HL-60 (cell line): Measurements from ENCODE around the gene SMC1B.
"Not testable (repeated sequence)": the region's sequence is repeated elsewhere in the genome, so short reads cannot be mapped to it uniquely, and the experiment has no call there.

Experiments used
- DNase-seq, 2 experiments: peaks; one replicate each; pipeline ENCODE4 v3.0.0-alpha.2; 2010 to 2020; ENCODE audit warnings: low read depth in 1 of 2, low spot score in 1 of 2
- H3K27ac ChIP-seq: fragments of 250-450 bp; sonication (Bioruptor Pico); replicated peaks from 2 replicates; pipeline ENCODE4 v1.5.1; 2020; ENCODE audit warnings: mild to moderate bottlenecking, moderate library complexity
- H3K27me3 ChIP-seq: fragments of 250-450 bp; sonication (Bioruptor Pico); 2 replicates; pipeline ENCODE4 v1.5.1; 2021; ENCODE audit warnings: mild to moderate bottlenecking, moderate library complexity; ENCODE audit not compliant: insufficient read depth, poor library complexity, severe bottlenecking
- H3K4me3 ChIP-seq: replicated peaks from 2 replicates; pipeline ENCODE4 v1.5.1; 2011; ENCODE audit warnings: mild to moderate bottlenecking, control low read depth, low read length; ENCODE audit not compliant: insufficient read depth
- GABPA ChIP-seq: IDR thresholded peaks from 2 replicates; pipeline ENCODE4 v1.6.1; 2012; ENCODE audit warnings: low read depth
- POLR2AphosphoS5 ChIP-seq: IDR thresholded peaks from 2 replicates; pipeline ENCODE4 v1.6.1; 2012; ENCODE audit warnings: low read depth
- SPI1 ChIP-seq: IDR thresholded peaks from 2 replicates; pipeline ENCODE4 v1.6.1; 2012; ENCODE audit warnings: low read depth, mild to moderate bottlenecking, borderline replicate concordance
- TF ChIP-seq, protein P1 (sequence below): IDR thresholded peaks from 2 replicates; pipeline ENCODE4 v1.6.1; 2012; ENCODE audit warnings: low read depth; ENCODE audit not compliant: insufficient replicate concordance
- TF ChIP-seq, protein P2 (sequence below): IDR thresholded peaks from one replicate; pipeline ENCODE4 v1.5.1; 2011; ENCODE audit warnings: low read length, control low read depth, inconsistent platforms; ENCODE audit not compliant: insufficient read depth

The SMC1B gene

DNA sequence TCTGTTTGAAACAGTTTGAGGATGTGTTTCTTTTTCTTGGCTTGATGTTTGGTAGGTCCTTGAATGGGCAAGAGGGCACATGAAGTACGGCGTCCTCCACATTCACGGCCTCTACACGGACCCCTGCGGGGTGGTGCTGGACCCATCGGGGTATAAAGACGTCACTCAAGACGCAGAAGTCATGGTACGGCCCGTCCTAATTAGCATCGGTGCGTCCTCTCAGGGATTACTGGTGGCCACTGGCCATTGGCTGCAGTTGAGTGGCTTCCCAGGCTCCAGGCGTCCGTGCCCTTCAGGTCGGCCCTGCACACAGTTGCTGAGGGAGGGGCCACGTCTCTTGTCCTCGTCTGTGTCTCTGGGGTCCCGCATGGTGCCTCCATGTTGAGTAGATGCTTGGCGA is 82.9 kb downstream of the SMC1B start:
- TF ChIP-seq SPI1 (no peak), GABPA (no peak), POLR2AphosphoS5 (no peak)
- TF ChIP-seq, protein P1, sequence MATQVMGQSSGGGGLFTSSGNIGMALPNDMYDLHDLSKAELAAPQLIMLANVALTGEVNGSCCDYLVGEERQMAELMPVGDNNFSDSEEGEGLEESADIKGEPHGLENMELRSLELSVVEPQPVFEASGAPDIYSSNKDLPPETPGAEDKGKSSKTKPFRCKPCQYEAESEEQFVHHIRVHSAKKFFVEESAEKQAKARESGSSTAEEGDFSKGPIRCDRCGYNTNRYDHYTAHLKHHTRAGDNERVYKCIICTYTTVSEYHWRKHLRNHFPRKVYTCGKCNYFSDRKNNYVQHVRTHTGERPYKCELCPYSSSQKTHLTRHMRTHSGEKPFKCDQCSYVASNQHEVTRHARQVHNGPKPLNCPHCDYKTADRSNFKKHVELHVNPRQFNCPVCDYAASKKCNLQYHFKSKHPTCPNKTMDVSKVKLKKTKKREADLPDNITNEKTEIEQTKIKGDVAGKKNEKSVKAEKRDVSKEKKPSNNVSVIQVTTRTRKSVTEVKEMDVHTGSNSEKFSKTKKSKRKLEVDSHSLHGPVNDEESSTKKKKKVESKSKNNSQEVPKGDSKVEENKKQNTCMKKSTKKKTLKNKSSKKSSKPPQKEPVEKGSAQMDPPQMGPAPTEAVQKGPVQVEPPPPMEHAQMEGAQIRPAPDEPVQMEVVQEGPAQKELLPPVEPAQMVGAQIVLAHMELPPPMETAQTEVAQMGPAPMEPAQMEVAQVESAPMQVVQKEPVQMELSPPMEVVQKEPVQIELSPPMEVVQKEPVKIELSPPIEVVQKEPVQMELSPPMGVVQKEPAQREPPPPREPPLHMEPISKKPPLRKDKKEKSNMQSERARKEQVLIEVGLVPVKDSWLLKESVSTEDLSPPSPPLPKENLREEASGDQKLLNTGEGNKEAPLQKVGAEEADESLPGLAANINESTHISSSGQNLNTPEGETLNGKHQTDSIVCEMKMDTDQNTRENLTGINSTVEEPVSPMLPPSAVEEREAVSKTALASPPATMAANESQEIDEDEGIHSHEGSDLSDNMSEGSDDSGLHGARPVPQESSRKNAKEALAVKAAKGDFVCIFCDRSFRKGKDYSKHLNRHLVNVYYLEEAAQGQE, result no peak
- TF ChIP-seq, protein P2, sequence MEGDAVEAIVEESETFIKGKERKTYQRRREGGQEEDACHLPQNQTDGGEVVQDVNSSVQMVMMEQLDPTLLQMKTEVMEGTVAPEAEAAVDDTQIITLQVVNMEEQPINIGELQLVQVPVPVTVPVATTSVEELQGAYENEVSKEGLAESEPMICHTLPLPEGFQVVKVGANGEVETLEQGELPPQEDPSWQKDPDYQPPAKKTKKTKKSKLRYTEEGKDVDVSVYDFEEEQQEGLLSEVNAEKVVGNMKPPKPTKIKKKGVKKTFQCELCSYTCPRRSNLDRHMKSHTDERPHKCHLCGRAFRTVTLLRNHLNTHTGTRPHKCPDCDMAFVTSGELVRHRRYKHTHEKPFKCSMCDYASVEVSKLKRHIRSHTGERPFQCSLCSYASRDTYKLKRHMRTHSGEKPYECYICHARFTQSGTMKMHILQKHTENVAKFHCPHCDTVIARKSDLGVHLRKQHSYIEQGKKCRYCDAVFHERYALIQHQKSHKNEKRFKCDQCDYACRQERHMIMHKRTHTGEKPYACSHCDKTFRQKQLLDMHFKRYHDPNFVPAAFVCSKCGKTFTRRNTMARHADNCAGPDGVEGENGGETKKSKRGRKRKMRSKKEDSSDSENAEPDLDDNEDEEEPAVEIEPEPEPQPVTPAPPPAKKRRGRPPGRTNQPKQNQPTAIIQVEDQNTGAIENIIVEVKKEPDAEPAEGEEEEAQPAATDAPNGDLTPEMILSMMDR, result no peak
- Histone ChIP-seq H3K4me3 (no peak overlapping the region), H3K27me3 (no peaks in the 10 kb centered on the region), H3K27ac (no peak overlapping the region)
- no peak for DNase-seq

DNA sequence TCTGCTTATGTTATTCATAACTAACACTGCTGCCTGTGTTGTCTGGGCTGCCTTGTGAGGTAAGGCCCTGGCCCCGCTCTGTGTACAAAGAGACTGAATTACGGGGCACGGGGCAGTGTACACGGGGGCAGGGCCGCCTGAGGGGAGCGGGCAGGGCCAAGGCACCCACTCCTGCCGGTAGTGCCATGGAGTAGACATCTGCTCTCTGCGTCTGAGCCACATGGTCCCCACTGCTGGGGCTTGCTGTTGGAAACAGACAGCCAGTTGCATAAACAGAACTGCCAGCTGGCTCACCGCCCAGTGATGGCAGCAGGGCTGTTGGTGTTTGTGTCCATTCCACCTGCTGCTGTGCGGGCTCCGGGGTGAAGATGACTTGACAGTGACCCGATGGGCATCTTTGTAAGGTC is 83.9 kb downstream of the SMC1B start:
- Histone ChIP-seq H3K4me3 (no peak overlapping the region), H3K27ac (no peak overlapping the region), H3K27me3 (no peaks in the 10 kb centered on the region)
- DNase-seq, result no peak
- TF ChIP-seq, protein P1, result no peak
- TF ChIP-seq GABPA (no peak), SPI1 (no peak), POLR2AphosphoS5 (no peak)
- TF ChIP-seq, protein P2, result no peak

DNA sequence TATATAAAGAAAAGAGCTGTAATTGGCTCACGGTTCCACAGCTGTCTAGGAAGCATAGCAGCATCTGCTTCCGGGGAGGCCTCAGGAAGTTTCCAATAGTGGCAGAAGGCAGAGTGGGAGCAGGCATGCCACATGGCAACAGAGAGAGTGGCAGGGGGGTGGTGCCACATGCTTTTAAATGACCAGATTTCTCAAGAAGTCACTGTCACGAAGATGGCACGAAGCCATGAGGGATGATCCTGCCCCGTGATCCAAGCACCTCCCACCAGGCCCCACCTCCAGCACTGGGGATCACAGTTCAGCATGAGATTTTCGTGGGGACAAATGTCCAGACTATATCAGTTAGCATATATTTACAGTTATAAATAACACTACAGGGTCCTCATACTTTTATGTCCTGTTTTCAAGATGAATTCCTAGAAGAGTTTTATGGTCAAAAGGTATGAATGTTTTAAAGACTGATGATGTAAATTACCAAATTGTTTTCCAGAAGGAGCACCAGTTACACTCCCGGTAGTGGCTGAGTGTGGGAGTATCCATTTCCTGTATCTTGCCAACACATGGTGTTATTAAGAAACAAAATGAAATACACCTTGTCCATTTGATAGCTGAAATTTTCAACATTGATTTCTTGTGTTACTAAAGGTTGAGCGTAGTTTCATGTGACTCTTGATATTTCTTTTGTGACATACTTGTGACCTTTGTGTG is 84.4 kb downstream of the SMC1B start:
- H3K4me3 ChIP-seq, result no peak overlapping the region
- H3K27me3 ChIP-seq, result no peaks in the 10 kb centered on the region
- TF ChIP-seq POLR2AphosphoS5 (no peak), SPI1 (no peak), GABPA (no peak)
- TF ChIP-seq, protein P1, result no peak
- TF ChIP-seq, protein P2, result no peak
- peak in 1 of 2 experiments; percentile 11 for DNase-seq
- H3K27ac ChIP-seq, result no peak overlapping the region

DNA sequence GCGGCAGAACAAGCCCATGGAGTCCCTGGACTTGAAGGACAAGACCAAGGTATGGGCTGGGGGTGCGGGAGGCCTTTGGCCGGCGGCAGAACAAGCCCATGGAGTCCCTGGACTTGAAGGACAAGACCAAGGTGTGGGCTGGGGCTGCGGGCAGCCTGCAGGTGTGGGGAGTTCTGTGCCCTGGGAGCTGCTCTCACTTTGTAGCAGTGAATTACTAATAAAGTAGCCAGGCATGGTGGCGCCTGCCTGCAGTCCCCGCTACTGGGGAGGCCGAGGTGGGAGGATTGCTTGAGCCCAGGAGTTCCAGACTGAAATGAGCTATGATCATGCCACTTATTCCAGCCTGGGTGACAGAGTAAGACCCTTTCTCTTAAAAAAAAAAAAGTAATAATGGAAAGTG is 85.1 kb downstream of the SMC1B start:
- DNase-seq, H3K27ac ChIP-seq: not testable (repeated sequence)

More for the DNA sequence above, 85.1 kb downstream of the SMC1B start:
- H3K4me3 ChIP-seq, H3K27me3 ChIP-seq: not testable (repeated sequence)
